GM19238 (cell line): ENCODE measurements around the gene CUL4B.
"Not testable (repeated sequence)": the region's sequence is repeated elsewhere in the genome, so short reads cannot be mapped to it uniquely, and the experiment has no call there.

ENCODE experiments used
- DNase-seq: peaks from one replicate; pipeline ENCODE4 v3.0.0; 2011; ENCODE audit warnings: low spot score; ENCODE audit not compliant: insufficient read length

Gene CUL4B

GRCh38 chrX:120560842-120561633 is at the start of gene CUL4B:
CUL4B (minus strand) TSS chrX:120560962; CDS start chrX:120560638, 324 bp downstream.
- peak; percentile 45 for DNase-seq

GRCh38 chrX:120604361-120604782 is 43.6 kb upstream of the CUL4B start:
- peak; percentile 16 for DNase-seq

- peak; percentile 27 for DNase-seq
These were observed 43.1 kb upstream of the CUL4B start, which contains the start of gene MCTS1 for GRCh38 chrX:120603707-120604360. MCTS1 (plus strand) TSS chrX:120604101; CDS start chrX:120604237, 136 bp downstream.

- DNase-seq: no peak
These were observed 24.9 kb upstream of the CUL4B start for GRCh38 chrX:120585702-120586101.

GRCh38 chrX:120575379-120576114 is 14.8 kb upstream of the CUL4B start:
- DNase-seq: no peak

- not testable (repeated sequence) for DNase-seq
These were observed 13.0 kb upstream of the CUL4B start for GRCh38 chrX:120573806-120574205.

- DNase-seq: no peak
These were observed 9.3 kb upstream of the CUL4B start for GRCh38 chrX:120570011-120570600.

GRCh38 chrX:120568609-120569008 is 7.8 kb upstream of the CUL4B start:
- no peak for DNase-seq

GRCh38 chrX:120568035-120568434 is 7.3 kb upstream of the CUL4B start:
- no peak for DNase-seq

- no peak for DNase-seq
These were observed 6.1 kb upstream of the CUL4B start for GRCh38 chrX:120566817-120567216.

GRCh38 chrX:120564925-120565324 is 4.2 kb upstream of the CUL4B start:
- no peak for DNase-seq

GRCh38 chrX:120562569-120562926 is 1.8 kb upstream of the CUL4B start:
- DNase-seq: no peak

- DNase-seq: no peak
These were observed 1.1 kb upstream of the CUL4B start for GRCh38 chrX:120561634-120562568.

GRCh38 chrX:120560405-120560841 is 339 bp downstream of the CUL4B start:
- no peak for DNase-seq

GRCh38 chrX:120559804-120560203 is 958 bp downstream of the CUL4B start:
- DNase-seq: no peak

GRCh38 chrX:120556251-120556650 is 4.5 kb downstream of the CUL4B start:
- DNase-seq: no peak

- no peak for DNase-seq
These were observed 11.0 kb downstream of the CUL4B start for GRCh38 chrX:120549483-120550452.

- no peak for DNase-seq
These were observed 24.7 kb downstream of the CUL4B start for GRCh38 chrX:120536061-120536460.
